Fibroblast of the aortic adventitia (primary cell): ENCODE results near the gene PCMTD2. TPM values are rescaled to one million over a fixed set of nuclear protein-coding genes. Genes with fewer than 3 reads are reported as not detected.

Experiments used
- DNase-seq: peaks from one replicate; pipeline ENCODE4 v3.0.0-alpha.2; 2010; ENCODE audit warnings: low read depth
- H3K4me3 ChIP-seq: 2 replicates; pipeline ENCODE4 v1.5.1; 2011; ENCODE audit warnings: low read depth, mild to moderate bottlenecking, control low read depth, low read length, moderate library complexity
- CTCF ChIP-seq: IDR thresholded peaks from 2 replicates; pipeline ENCODE4 v1.5.1; 2011; ENCODE audit warnings: mild to moderate bottlenecking, low read length, control low read depth, inconsistent platforms; ENCODE audit not compliant: insufficient read depth
- total RNA-seq: library from RNA; depleted of rRNA; stranded (reverse); fragments of >200 nt; gene quantifications from 2 replicates; pipeline ENCODE4 v1.2.3, GENCODE V29; 2012; ENCODE audit warnings: low replicate concordance

The PCMTD2 gene
- total RNA-seq, 1 donor, result 33.8 TPM

GRCh38 chr20:64211874-64212658 lies 43.5 kb upstream of the PCMTD2 start:
- TF ChIP-seq CTCF, result no peak
- no peak for DNase-seq

GRCh38 chr20:64212755-64213154 lies 42.8 kb upstream of the PCMTD2 start:
- H3K4me3 ChIP-seq, result no peak overlapping the region
- no peak for TF ChIP-seq CTCF
- DNase-seq, result peak; percentile 53

More at GRCh38 chr20:64211874-64212658, 43.5 kb upstream of the PCMTD2 start:
- no peak overlapping the region for H3K4me3 ChIP-seq

- no peak for DNase-seq
- TF ChIP-seq CTCF, result no peak
- H3K4me3 ChIP-seq, result no peak overlapping the region
These were observed 41.4 kb upstream of the PCMTD2 start for GRCh38 chr20:64214113-64214512.

GRCh38 chr20:64214952-64215351 lies 40.6 kb upstream of the PCMTD2 start:
- no peak overlapping the region for H3K4me3 ChIP-seq
- no peak for TF ChIP-seq CTCF
- no peak for DNase-seq

DNA sequence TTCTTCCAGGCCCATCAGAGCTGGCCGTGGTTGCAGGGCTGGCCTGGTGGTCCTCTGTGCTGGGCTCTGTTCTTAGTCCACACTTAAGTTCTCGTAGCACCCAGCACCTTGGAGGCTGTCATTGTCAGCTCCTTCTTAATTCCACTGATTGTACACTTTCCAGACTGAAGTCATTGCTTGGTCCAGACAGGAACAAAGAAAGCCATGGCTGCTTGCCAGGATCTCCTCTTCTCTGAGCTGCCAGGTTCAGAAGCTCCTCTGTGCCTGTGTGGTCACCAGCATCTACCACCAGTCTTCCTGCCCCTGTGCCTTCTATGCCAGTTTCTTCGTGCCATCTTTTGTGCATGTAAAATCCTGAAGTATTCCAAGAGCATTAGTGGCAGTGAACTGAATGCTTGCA lies 39.5 kb upstream of the PCMTD2 start:
- DNase-seq, result peak; percentile 8
- TF ChIP-seq CTCF, result no peak
- H3K4me3 ChIP-seq, result no peak overlapping the region

DNA sequence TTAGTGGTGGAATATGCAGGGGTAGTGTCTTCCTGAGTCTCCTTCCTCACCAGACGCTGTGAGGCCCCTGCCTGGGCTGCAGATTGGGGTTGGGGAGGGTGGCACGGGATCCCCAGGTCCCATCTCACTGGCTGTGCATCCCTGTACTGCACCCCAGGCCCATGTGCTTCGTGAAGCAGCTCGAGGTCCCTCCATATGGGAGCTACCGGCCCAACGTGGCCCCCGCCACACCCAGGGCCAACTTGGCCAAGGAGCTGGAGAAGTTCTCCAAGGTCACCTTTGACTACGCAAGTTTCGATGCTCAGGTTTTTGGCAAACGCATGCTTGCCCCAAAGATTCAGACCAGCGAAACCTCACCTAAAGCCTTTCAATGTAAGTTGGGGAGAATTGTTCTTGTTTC lies 38.6 kb upstream of the PCMTD2 start:
- TF ChIP-seq CTCF, result no peak
- DNase-seq, result no peak

More for the DNA sequence above, 38.6 kb upstream of the PCMTD2 start:
- H3K4me3 ChIP-seq, result no peak overlapping the region
